GM19438 (cell line): ENCODE measurements around the gene RXFP3.

Experiments used
- ATAC-seq: cut with Tn5 transposase; IDR thresholded peaks from one replicate; pipeline ENCODE4 v1.9.1; 2021; ENCODE audit warnings: low read depth; ENCODE audit not compliant: unreplicated experiment

RXFP3 gene

GRCh38 chr5:33976307-33976706 lies 40.1 kb downstream of the RXFP3 start:
- no peak for ATAC-seq

- ATAC-seq = no peak
These were observed 42.1 kb downstream of the RXFP3 start for GRCh38 chr5:33978306-33978705.

- ATAC-seq = no peak
These were observed 43.8 kb downstream of the RXFP3 start for GRCh38 chr5:33980030-33980429.

- no peak for ATAC-seq
These were observed 45.4 kb downstream of the RXFP3 start for GRCh38 chr5:33981408-33982162.

- no peak for ATAC-seq
These were observed 48.0 kb downstream of the RXFP3 start for GRCh38 chr5:33984178-33984577.

- no peak for ATAC-seq
These were observed 48.5 kb downstream of the RXFP3 start, which contains the start of gene SLC45A2 for GRCh38 chr5:33984671-33985124. Gene SLC45A2 (minus strand): TSS chr5:33984693. CDS start chr5:33984583, 110 bp downstream.

GRCh38 chr5:33985447-33985846 lies 49.3 kb downstream of the RXFP3 start:
- no peak for ATAC-seq
